HG03565 (cell line): Measurements from ENCODE around the gene OLFML3.

Source experiments
- ATAC-seq: cut with Tn5 transposase; IDR thresholded peaks from one replicate; pipeline ENCODE4 v1.9.1; 2021; ENCODE audit warnings: mild to moderate bottlenecking, moderate library complexity; ENCODE audit not compliant: unreplicated experiment

Gene OLFML3

GRCh38 chr1:114024049-114024448 is 44.8 kb downstream of the OLFML3 start:
- ATAC-seq = no peak

GRCh38 chr1:114025609-114026401 is 46.5 kb downstream of the OLFML3 start:
- no peak for ATAC-seq

GRCh38 chr1:114026797-114027196 is 47.5 kb downstream of the OLFML3 start:
- ATAC-seq = no peak
